ENCODE results near the gene MYBPC2.
A peak's percentile ranks its signal among the peaks of the same experiment; 100 is the strongest.

MYBPC2 gene

DNA sequence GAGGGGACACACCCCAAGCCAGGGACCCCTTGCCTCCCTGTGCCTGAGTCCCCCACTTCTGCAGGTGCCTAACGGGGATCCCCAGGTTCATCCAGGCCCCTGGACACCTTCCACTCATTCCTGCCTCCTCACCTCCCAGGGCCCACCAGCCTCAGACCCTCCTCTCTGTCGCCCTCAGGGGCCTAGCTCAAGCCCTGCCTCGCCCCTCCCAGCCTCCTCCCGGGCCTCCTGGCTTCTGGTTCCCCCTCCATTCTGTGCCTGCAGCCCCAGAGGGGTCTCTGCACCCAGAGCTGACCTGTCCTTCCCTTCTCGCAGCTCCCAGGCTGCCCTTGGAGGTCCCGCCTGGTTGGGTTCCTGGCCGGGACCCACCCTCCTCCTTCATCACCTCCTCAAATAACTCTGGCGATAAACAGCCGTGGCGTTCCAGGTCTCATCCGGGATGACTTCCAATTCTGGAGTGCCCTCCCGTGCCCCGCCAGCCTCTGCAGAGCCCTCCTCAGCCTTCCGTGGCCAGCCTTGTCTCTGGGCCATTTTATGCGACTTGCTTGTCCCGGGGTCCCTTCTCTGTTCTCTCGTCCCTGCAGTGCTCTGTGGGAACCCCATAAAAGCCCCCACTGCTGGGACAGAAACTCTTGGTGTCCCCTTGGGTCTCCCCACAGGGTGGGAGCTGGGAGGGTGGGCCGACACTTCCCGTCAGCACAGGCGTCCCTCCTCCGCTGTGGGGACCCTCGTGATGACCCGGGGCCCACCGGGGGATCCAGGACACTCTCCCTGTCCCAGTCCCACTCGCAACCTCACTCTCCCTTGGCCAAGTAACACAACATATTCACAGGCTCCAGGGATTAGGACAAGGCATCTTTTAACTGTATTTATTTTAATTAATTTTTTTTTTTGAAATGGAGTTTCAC is 69.1 kb downstream of the MYBPC2 start:
- FAIRE-seq: no peak

GRCh38 chr19:50505856-50506611 is 73.3 kb downstream of the MYBPC2 start:
- no peak for FAIRE-seq

GRCh38 chr19:50506700-50507099 is 74.0 kb downstream of the MYBPC2 start:
- no peak for FAIRE-seq

DNA sequence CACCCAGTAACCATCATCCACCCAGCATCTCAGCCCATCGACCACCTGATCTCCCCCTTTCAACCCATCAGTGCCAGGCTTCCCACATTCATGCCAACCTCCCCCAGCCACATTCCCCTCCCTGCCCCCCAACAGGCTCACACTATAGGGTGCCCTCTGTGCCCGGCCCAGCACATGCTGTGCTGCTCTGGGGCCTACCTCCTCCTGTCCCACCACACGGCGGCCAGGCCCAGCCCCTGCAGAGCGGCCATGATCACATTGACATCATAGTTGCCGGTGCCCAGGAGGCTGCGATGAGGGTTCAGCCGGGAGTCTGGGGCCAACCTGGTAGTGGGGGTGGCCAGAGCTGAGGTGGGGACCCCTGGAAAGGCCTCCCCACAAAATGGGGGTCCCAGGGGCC is 74.7 kb downstream of the MYBPC2 start:
- no peak for FAIRE-seq

DNA sequence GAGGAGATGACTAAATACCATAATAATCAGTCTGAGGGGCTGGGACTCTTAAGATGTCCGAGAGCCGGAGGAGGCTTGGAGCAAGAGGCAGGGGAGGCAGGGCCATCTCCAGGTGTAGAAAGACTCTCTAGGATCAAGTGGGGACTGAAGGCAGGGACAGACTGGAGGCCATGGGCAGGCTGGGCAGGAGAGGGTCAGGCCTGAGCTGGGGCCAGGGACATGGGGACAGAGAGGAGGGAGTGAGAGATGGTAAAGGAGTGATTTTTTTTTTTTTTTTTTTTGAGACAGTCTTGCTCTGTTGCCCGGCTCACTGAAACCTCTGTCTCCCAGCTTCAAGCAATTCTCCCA is 76.1 kb downstream of the MYBPC2 start:
- FAIRE-seq: no peak

DNA sequence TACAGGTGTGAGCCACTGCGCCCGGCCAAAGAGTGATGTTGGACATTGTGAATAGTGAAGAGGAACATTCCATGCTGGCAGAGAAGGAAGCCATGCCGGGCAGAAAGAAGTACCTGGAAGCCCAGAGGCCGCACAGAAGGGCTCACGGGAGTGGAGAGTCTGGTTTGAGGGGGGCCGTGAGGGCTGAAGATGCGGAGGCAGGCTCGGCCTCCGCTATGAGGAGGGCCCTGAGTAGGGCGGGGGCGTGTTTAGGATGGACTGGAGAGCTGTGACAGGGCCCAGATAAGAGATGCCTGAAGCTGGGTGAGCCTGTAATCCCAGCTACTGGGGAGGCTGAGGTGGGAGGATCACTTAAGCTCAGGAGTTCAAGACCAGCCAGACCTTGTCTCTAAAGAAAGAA is 76.7 kb downstream of the MYBPC2 start:
- no peak for FAIRE-seq

- FAIRE-seq: no peak
These were observed 77.5 kb downstream of the MYBPC2 start for GRCh38 chr19:50510121-50510670.

DNA sequence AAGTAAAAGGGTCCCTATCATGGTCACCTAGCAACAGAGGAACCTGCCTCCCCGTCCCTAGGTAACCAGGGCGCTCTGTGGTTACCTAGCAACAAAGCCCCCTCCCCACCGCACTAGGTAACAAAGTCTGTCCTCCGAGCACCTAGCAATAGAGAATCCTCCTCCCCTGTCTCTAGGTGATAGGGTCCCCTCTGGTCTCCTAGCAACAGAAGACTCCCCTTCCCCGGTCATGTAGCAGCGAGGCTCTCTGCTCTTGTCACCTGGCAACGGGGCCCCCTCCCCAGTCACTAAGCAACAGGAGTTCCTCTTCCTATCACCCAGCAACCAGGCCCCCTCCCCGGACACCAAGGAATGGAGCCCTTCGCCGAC is 78.0 kb downstream of the MYBPC2 start:
- no peak for FAIRE-seq

GRCh38 chr19:50511069-50511822 is 78.6 kb downstream of the MYBPC2 start, which contains the start of gene JOSD2:
Gene JOSD2 (minus strand): TSS chr19:50511191. CDS start chr19:50510431, 760 bp downstream.
- peak; percentile 98 for FAIRE-seq

GRCh38 chr19:50512112-50512998 is 79.7 kb downstream of the MYBPC2 start:
- FAIRE-seq: no peak

DNA sequence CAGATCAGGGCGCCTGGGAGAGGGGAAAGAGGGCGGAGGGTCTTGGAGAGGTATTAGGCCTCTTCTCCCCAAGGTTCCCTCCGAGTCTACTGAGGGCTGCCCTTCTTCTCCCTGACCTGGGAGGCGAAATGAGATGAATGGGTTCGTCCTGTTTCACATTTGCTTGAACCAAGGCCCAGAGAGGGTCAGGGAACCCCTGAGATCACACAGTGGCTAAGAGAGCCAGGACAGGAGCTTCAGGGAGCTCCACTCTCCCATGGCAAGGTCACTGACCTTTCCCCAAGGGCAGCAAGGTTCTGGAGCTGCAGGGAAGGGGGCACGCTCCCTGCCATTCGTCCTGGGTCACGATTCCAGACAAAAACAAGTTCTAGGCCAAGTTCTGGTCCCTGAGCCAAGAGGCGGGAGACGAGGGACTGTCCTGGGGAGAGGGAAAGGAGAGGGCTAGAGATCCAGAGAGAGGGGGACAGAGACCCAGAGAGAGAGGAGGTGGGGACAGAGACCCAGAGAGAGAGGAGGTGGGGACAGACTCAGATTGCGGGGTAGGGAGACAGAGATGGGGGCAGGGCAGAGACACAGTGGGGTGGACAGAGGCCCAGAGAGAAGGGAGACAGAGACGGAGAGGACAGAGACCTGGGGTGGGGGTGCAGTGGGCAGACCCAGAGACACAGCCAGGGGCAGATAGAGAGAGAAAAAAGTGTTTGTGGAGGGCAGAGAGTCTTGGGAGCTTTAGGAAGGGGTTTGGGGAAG is 80.5 kb downstream of the MYBPC2 start:
- FAIRE-seq: no peak

- FAIRE-seq: no peak
These were observed 81.2 kb downstream of the MYBPC2 start, which contains the start of gene ASPDH for GRCh38 chr19:50513746-50514345. Gene ASPDH (minus strand): TSS chr19:50513913. CDS start chr19:50513823, 90 bp downstream.

- FAIRE-seq: no peak
These were observed 81.9 kb downstream of the MYBPC2 start for GRCh38 chr19:50514346-50515167.

GRCh38 chr19:50515168-50515561 is 82.5 kb downstream of the MYBPC2 start:
- no peak for FAIRE-seq
